GM12878 (cell line): ENCODE measurements around the gene TMEM114. TPM values are rescaled to one million over a fixed set of nuclear protein-coding genes. Genes with fewer than 3 reads are reported as not detected.

Experiments
- HDAC6 ChIP-seq: fragments of 200-600 bp; sonication (generic); IDR thresholded peaks from one replicate; pipeline ENCODE4 v1.8.0; 2017; ENCODE audit warnings: antibody characterized with exemption; ENCODE audit not compliant: unreplicated experiment
- IRF5 ChIP-seq: fragments of 450-650 bp; IDR thresholded peaks from 2 replicates; pipeline ENCODE4 v1.6.1; 2017; ENCODE audit warnings: borderline replicate concordance
- KAT2A ChIP-seq: conservative IDR thresholded peaks from 2 replicates; pipeline ENCODE4 v1.6.1; 2011; ENCODE audit warnings: low read depth, low read length; ENCODE audit not compliant: control insufficient read depth
- MYB ChIP-seq: fragments of 150-350 bp; IDR thresholded peaks from 2 replicates; pipeline ENCODE4 v1.6.1; 2014; ENCODE audit warnings: mild to moderate bottlenecking, low read depth, low read length, borderline replicate concordance
- NFXL1 ChIP-seq: fragments of 450-650 bp; IDR thresholded peaks from 2 replicates; pipeline ENCODE4 v1.6.1; 2017; ENCODE audit warnings: antibody characterized with exemption, mild to moderate bottlenecking, borderline replicate concordance
- NFYB ChIP-seq: IDR thresholded peaks from 2 replicates; pipeline ENCODE4 v1.6.1; 2011; ENCODE audit warnings: low read depth, mild to moderate bottlenecking, low read length, improper control_type of control experiment, moderate library complexity; ENCODE audit not compliant: insufficient read depth
- POLR2AphosphoS2 ChIP-seq: IDR thresholded peaks from 2 replicates; pipeline ENCODE4 v1.6.1; 2011; ENCODE audit warnings: low read depth, mild to moderate bottlenecking, low read length, improper control_type of control experiment, moderate library complexity
- REST ChIP-seq: IDR thresholded peaks from 2 replicates; pipeline ENCODE4 v1.6.1; 2012; ENCODE audit warnings: mild to moderate bottlenecking, low read depth, low read length
- ZNF24 ChIP-seq: fragments of 450-650 bp; IDR thresholded peaks from 2 replicates; pipeline ENCODE4 v1.6.1; 2017; ENCODE audit warnings: antibody characterized with exemption, mild to moderate bottlenecking
- polyA plus RNA-seq, 11 experiments: library from polyadenylated mRNA; depleted of rRNA in 4 of 11; unstranded in 6 of 11; stranded (reverse) in 5 of 11; fragments of >200 nt; fragmentation: Nextera tagmentation in 4 of 11; fragmentation: Illumina TruSeq in 1 of 11; extraction: Ambion mirVana in 4 of 11; extraction: Trizol in 1 of 11; gene quantifications; 1 replicate in 1 of 11; 2 replicates in 10 of 11; pipeline versions ENCODE4 v1.2.1 to v1.2.3, GENCODE V29; 2011 to 2016; ENCODE audit warnings: inconsistent platforms in 2 of 11, missing spikeins in 2 of 11, low read depth in 1 of 11
- total RNA-seq, 4 experiments: library from RNA; depleted of rRNA in 3 of 4; stranded (reverse); fragments of >200 nt in 3 of 4; fragmentation: Illumina TruSeq in 1 of 4; extraction: Trizol in 1 of 4; gene quantifications; 2 replicates each; pipeline versions ENCODE4 v1.2.1 to v1.2.3, GENCODE V29; 2013 to 2021
- TF ChIP-seq, protein P1 (sequence below): fragments of 450-650 bp; IDR thresholded peaks from 2 replicates; pipeline ENCODE4 v1.6.1; 2017; ENCODE audit warnings: antibody characterized with exemption, mild to moderate bottlenecking, moderate library complexity
- TF ChIP-seq, protein P2 (sequence below): fragments of 450-650 bp; formaldehyde crosslinking; IDR thresholded peaks from 2 replicates; pipeline ENCODE4 v1.4.0; 2022; ENCODE audit warnings: mild to moderate bottlenecking, moderate library complexity
- TF ChIP-seq, protein P3 (sequence below): fragments of 450-650 bp; formaldehyde crosslinking; IDR thresholded peaks from 2 replicates; pipeline ENCODE4 v1.4.0; 2020; ENCODE audit warnings: mild to moderate bottlenecking, moderate library complexity

The TMEM114 gene
- total and polyA plus RNA-seq, 10 of the 15 experiments (the other 5 are each of a cell fraction or from before 2014, with no cell fraction given), result not detected

GRCh38 chr16:8549843-8550412 is 40.4 kb downstream of the TMEM114 start (continued):
- TF ChIP-seq HDAC6 (no peak), REST (no peak), POLR2AphosphoS2 (no peak), KAT2A (no peak), NFYB (no peak), MYB (no peak), IRF5 (no peak), ZNF24 (no peak), NFXL1 (no peak)
- TF ChIP-seq, protein P1, sequence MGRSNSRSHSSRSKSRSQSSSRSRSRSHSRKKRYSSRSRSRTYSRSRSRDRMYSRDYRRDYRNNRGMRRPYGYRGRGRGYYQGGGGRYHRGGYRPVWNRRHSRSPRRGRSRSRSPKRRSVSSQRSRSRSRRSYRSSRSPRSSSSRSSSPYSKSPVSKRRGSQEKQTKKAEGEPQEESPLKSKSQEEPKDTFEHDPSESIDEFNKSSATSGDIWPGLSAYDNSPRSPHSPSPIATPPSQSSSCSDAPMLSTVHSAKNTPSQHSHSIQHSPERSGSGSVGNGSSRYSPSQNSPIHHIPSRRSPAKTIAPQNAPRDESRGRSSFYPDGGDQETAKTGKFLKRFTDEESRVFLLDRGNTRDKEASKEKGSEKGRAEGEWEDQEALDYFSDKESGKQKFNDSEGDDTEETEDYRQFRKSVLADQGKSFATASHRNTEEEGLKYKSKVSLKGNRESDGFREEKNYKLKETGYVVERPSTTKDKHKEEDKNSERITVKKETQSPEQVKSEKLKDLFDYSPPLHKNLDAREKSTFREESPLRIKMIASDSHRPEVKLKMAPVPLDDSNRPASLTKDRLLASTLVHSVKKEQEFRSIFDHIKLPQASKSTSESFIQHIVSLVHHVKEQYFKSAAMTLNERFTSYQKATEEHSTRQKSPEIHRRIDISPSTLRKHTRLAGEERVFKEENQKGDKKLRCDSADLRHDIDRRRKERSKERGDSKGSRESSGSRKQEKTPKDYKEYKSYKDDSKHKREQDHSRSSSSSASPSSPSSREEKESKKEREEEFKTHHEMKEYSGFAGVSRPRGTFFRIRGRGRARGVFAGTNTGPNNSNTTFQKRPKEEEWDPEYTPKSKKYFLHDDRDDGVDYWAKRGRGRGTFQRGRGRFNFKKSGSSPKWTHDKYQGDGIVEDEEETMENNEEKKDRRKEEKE, result no peak
- TF ChIP-seq, protein P2, sequence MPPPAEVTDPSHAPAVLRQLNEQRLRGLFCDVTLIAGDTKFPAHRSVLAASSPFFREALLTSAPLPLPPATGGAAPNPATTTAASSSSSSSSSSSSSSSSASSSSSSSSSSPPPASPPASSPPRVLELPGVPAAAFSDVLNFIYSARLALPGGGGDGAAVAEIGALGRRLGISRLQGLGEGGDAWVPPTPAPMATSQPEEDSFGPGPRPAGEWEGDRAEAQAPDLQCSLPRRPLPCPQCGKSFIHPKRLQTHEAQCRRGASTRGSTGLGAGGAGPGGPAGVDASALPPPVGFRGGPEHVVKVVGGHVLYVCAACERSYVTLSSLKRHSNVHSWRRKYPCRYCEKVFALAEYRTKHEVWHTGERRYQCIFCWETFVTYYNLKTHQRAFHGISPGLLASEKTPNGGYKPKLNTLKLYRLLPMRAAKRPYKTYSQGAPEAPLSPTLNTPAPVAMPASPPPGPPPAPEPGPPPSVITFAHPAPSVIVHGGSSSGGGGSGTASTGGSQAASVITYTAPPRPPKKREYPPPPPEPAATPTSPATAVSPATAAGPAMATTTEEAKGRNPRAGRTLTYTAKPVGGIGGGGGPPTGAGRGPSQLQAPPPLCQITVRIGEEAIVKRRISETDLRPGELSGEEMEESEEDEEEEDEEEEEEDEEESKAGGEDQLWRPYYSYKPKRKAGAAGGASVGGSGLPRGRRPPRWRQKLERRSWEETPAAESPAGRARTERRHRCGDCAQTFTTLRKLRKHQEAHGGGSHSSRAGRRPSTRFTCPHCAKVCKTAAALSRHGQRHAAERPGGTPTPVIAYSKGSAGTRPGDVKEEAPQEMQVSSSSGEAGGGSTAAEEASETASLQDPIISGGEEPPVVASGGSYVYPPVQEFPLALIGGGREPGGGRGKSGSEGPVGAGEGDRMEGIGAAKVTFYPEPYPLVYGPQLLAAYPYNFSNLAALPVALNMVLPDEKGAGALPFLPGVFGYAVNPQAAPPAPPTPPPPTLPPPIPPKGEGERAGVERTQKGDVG (CRISPR knock-in tag), result no peak
- TF ChIP-seq, protein P3, sequence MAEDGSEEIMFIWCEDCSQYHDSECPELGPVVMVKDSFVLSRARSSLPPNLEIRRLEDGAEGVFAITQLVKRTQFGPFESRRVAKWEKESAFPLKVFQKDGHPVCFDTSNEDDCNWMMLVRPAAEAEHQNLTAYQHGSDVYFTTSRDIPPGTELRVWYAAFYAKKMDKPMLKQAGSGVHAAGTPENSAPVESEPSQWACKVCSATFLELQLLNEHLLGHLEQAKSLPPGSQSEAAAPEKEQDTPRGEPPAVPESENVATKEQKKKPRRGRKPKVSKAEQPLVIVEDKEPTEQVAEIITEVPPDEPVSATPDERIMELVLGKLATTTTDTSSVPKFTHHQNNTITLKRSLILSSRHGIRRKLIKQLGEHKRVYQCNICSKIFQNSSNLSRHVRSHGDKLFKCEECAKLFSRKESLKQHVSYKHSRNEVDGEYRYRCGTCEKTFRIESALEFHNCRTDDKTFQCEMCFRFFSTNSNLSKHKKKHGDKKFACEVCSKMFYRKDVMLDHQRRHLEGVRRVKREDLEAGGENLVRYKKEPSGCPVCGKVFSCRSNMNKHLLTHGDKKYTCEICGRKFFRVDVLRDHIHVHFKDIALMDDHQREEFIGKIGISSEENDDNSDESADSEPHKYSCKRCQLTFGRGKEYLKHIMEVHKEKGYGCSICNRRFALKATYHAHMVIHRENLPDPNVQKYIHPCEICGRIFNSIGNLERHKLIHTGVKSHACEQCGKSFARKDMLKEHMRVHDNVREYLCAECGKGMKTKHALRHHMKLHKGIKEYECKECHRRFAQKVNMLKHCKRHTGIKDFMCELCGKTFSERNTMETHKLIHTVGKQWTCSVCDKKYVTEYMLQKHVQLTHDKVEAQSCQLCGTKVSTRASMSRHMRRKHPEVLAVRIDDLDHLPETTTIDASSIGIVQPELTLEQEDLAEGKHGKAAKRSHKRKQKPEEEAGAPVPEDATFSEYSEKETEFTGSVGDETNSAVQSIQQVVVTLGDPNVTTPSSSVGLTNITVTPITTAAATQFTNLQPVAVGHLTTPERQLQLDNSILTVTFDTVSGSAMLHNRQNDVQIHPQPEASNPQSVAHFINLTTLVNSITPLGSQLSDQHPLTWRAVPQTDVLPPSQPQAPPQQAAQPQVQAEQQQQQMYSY, result no peak
